ENCODE measurements around the gene KDELR3.

DNA sequence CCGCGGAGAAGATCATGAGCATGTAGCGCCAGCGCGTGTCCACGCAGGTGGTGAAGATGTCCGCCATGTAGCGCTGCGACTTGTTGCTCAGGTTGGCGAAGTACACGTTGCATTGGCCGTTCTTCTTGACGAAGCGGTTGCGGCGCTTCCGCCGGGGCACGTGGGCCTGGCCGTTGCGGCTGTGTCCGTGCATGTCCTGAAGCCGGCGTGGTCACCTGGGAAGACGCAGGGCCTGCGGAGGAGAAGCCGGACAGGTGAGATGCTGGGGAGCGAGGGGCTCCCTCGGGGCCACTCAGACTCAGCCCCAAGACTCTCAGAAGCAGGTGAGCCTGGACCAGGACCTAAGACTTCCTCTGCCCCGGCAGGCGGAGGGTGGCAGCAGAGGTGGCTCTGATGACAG, 40.0 kb upstream of the KDELR3 start:
- TF ChIP-seq TAF1 (IDR thresholded peaks at IDR 0.05; ENCODE audit: borderline replicate concordance, low read depth, low read length) = no peak
- TF ChIP-seq POLR2A (IDR thresholded peaks at IDR 0.05; ENCODE audit: low read depth, low read length) = no peak

Measured in GM12892 (cell line).